HL-60 (cell line): ENCODE measurements around the gene CCDC71L.

Experiments used
- DNase-seq, 2 experiments: peaks; one replicate each; pipeline ENCODE4 v3.0.0-alpha.2; 2010 to 2020; ENCODE audit warnings: low read depth in 1 of 2, low spot score in 1 of 2
- H3K27ac ChIP-seq: fragments of 250-450 bp; sonication (Bioruptor Pico); replicated peaks from 2 replicates; pipeline ENCODE4 v1.5.1; 2020; ENCODE audit warnings: mild to moderate bottlenecking, moderate library complexity
- H3K27me3 ChIP-seq: fragments of 250-450 bp; sonication (Bioruptor Pico); 2 replicates; pipeline ENCODE4 v1.5.1; 2021; ENCODE audit warnings: mild to moderate bottlenecking, moderate library complexity; ENCODE audit not compliant: insufficient read depth, poor library complexity, severe bottlenecking
- H3K4me3 ChIP-seq: replicated peaks from 2 replicates; pipeline ENCODE4 v1.5.1; 2011; ENCODE audit warnings: mild to moderate bottlenecking, control low read depth, low read length; ENCODE audit not compliant: insufficient read depth
- GABPA ChIP-seq: IDR thresholded peaks from 2 replicates; pipeline ENCODE4 v1.6.1; 2012; ENCODE audit warnings: low read depth
- POLR2AphosphoS5 ChIP-seq: IDR thresholded peaks from 2 replicates; pipeline ENCODE4 v1.6.1; 2012; ENCODE audit warnings: low read depth
- SPI1 ChIP-seq: IDR thresholded peaks from 2 replicates; pipeline ENCODE4 v1.6.1; 2012; ENCODE audit warnings: low read depth, mild to moderate bottlenecking, borderline replicate concordance
- TF ChIP-seq, protein P1 (sequence below): IDR thresholded peaks from 2 replicates; pipeline ENCODE4 v1.6.1; 2012; ENCODE audit warnings: low read depth; ENCODE audit not compliant: insufficient replicate concordance
- TF ChIP-seq, protein P2 (sequence below): IDR thresholded peaks from one replicate; pipeline ENCODE4 v1.5.1; 2011; ENCODE audit warnings: low read length, control low read depth, inconsistent platforms; ENCODE audit not compliant: insufficient read depth

CCDC71L gene

GRCh38 chr7:106626376-106627164 lies 34.4 kb downstream of the CCDC71L start:
- TF ChIP-seq GABPA (no peak), SPI1 (no peak), POLR2AphosphoS5 (no peak)
- TF ChIP-seq, protein P1, sequence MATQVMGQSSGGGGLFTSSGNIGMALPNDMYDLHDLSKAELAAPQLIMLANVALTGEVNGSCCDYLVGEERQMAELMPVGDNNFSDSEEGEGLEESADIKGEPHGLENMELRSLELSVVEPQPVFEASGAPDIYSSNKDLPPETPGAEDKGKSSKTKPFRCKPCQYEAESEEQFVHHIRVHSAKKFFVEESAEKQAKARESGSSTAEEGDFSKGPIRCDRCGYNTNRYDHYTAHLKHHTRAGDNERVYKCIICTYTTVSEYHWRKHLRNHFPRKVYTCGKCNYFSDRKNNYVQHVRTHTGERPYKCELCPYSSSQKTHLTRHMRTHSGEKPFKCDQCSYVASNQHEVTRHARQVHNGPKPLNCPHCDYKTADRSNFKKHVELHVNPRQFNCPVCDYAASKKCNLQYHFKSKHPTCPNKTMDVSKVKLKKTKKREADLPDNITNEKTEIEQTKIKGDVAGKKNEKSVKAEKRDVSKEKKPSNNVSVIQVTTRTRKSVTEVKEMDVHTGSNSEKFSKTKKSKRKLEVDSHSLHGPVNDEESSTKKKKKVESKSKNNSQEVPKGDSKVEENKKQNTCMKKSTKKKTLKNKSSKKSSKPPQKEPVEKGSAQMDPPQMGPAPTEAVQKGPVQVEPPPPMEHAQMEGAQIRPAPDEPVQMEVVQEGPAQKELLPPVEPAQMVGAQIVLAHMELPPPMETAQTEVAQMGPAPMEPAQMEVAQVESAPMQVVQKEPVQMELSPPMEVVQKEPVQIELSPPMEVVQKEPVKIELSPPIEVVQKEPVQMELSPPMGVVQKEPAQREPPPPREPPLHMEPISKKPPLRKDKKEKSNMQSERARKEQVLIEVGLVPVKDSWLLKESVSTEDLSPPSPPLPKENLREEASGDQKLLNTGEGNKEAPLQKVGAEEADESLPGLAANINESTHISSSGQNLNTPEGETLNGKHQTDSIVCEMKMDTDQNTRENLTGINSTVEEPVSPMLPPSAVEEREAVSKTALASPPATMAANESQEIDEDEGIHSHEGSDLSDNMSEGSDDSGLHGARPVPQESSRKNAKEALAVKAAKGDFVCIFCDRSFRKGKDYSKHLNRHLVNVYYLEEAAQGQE = no peak
- TF ChIP-seq, protein P2, sequence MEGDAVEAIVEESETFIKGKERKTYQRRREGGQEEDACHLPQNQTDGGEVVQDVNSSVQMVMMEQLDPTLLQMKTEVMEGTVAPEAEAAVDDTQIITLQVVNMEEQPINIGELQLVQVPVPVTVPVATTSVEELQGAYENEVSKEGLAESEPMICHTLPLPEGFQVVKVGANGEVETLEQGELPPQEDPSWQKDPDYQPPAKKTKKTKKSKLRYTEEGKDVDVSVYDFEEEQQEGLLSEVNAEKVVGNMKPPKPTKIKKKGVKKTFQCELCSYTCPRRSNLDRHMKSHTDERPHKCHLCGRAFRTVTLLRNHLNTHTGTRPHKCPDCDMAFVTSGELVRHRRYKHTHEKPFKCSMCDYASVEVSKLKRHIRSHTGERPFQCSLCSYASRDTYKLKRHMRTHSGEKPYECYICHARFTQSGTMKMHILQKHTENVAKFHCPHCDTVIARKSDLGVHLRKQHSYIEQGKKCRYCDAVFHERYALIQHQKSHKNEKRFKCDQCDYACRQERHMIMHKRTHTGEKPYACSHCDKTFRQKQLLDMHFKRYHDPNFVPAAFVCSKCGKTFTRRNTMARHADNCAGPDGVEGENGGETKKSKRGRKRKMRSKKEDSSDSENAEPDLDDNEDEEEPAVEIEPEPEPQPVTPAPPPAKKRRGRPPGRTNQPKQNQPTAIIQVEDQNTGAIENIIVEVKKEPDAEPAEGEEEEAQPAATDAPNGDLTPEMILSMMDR = no peak
- DNase-seq = no peak
- H3K27me3 ChIP-seq = peaks cover 4% of the 10 kb centered on the region
- no peak overlapping the region for H3K27ac ChIP-seq
- H3K4me3 ChIP-seq = no peak overlapping the region

GRCh38 chr7:106625678-106626301 lies 35.2 kb downstream of the CCDC71L start:
- no peak for DNase-seq
- H3K4me3 ChIP-seq = no peak overlapping the region
- peaks cover 4% of the 10 kb centered on the region for H3K27me3 ChIP-seq
- no peak for TF ChIP-seq SPI1
- TF ChIP-seq, protein P1 = no peak
- no peak for TF ChIP-seq GABPA
- TF ChIP-seq POLR2AphosphoS5 = no peak
- TF ChIP-seq, protein P2 = no peak
- no peak overlapping the region for H3K27ac ChIP-seq

DNA sequence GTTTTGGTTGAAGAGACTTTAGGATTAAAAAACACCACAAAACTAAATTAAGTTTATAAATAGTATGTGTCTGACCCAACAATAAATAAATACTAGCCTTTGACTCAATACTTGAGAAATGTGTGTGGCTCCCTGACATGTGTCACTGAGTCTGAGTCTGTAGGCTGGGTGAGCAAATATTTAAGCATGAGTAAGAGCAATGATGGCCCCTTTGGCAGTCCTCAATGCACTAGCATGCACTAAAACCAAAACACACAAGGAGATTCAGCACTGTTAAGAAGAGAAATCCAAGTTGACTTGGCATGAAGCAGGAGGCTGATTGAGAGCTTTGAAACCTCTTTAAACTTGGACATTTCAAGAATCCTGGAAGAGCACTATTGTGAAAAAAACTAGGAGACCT lies 37.1 kb downstream of the CCDC71L start:
- Histone ChIP-seq H3K27me3 (peaks cover 2% of the 10 kb centered on the region), H3K27ac (no peak overlapping the region), H3K4me3 (no peak overlapping the region)
- no peak for TF ChIP-seq GABPA
- TF ChIP-seq, protein P1 = no peak
- no peak for TF ChIP-seq POLR2AphosphoS5
- TF ChIP-seq, protein P2 = no peak
- TF ChIP-seq SPI1 = no peak
- DNase-seq = no peak
